AG04450 (cell line): ENCODE measurements around the gene LYL1. TPM values are rescaled to one million over a fixed set of nuclear protein-coding genes. Genes with fewer than 3 reads are reported as not detected.

Experiments used
- CTCF ChIA-PET: fragments of 300-600, 350-600 bp; formaldehyde crosslinking; extraction: SDS; loops from one replicate; lab custom pipeline; 2022; ENCODE audit warnings: antibody characterized with exemption, inconsistent platforms; lab: Charles Lee
- POLR2A ChIA-PET: fragments of 350-600 bp; formaldehyde crosslinking; extraction: SDS; loops from one replicate; lab custom pipeline; 2021; ENCODE audit warnings: antibody characterized with exemption, inconsistent platforms; lab: Yijun Ruan, JAX
- DNase-seq: peaks from one replicate; pipeline ENCODE4 v3.0.0-alpha.2; 2011; ENCODE audit warnings: low read depth, low spot score
- H3K27ac ChIP-seq: one replicate; pipeline ENCODE4 v1.5.1; 2012; ENCODE audit warnings: low read depth, low read length, control low read depth
- H3K27me3 ChIP-seq: one replicate; pipeline ENCODE4 v1.6.0; 2012; ENCODE audit warnings: low read length; ENCODE audit not compliant: control insufficient read depth, insufficient read depth
- H3K4me3 ChIP-seq: 2 replicates; pipeline ENCODE4 v1.5.1; 2011; ENCODE audit warnings: mild to moderate bottlenecking, low read depth, low read length, control low read depth
- H3K9me3 ChIP-seq: 2 replicates; pipeline ENCODE4 v1.5.1; 2012; ENCODE audit warnings: low read length; ENCODE audit not compliant: control insufficient read depth, insufficient read depth
- CTCF ChIP-seq: IDR thresholded peaks from 2 replicates; pipeline ENCODE4 v1.5.1; 2011; ENCODE audit warnings: low read depth, low read length, control low read depth, inconsistent platforms
- polyA plus RNA-seq: library from polyadenylated mRNA; depleted of rRNA; stranded (reverse); fragments of >200 nt; gene quantifications from 2 replicates; pipeline ENCODE4 v1.2.3, GENCODE V29; 2011

Gene LYL1
- polyA plus RNA-seq, 1 experiment, result 0.11 TPM

- Histone ChIP-seq H3K27ac (no peak overlapping the region), H3K27me3 (no peaks in the 10 kb centered on the region), H3K4me3 (no peak overlapping the region), H3K9me3 (no peaks in the 10 kb centered on the region)
- no peak for TF ChIP-seq CTCF
- CTCF ChIA-PET, result interaction anchor here (0.8 kb wide), 1 partner anchor 27 kb away, joined by 3 read pairs; no protein-coding TSS in a partner anchor
- POLR2A ChIA-PET, result no interaction called here
- DNase-seq, result no peak
Measured at GRCh38 chr19:13087295-13087694, 15.4 kb downstream of the LYL1 start.

- Histone ChIP-seq H3K9me3 (no peaks in the 10 kb centered on the region; the same call in 1 of the 2 replicates), H3K27me3 (no peaks in the 10 kb centered on the region), H3K27ac (no peak overlapping the region), H3K4me3 (no peak overlapping the region)
- POLR2A ChIA-PET, result no interaction called here
- TF ChIP-seq CTCF, result no peak
- DNase-seq, result no peak
- CTCF ChIA-PET, result interaction anchor here (0.5 to 1.3 kb wide), 7 partner anchors 8 to 121 kb away, joined by 3 to 5 read pairs (median 4); no protein-coding TSS in a partner anchor
Measured at GRCh38 chr19:13086341-13086740, 16.3 kb downstream of the LYL1 start.

GRCh38 chr19:13085666-13086065, 17.0 kb downstream of the LYL1 start:
- POLR2A ChIA-PET, result no interaction called here
- no peak for DNase-seq
- CTCF ChIA-PET, result interaction anchor here (0.7 to 4.2 kb wide), 7 partner anchors 8 to 120 kb away, joined by 4 to 26 read pairs (median 5); no protein-coding TSS in a partner anchor

GRCh38 chr19:13083627-13084026, 19.0 kb downstream of the LYL1 start:
- Histone ChIP-seq H3K27ac (no peak overlapping the region), H3K27me3 (no peaks in the 10 kb centered on the region), H3K4me3 (no peak overlapping the region), H3K9me3 (no peaks in the 10 kb centered on the region; the same call in 1 of the 2 replicates)
- ChIA-PET CTCF (interaction anchor here (1.3 to 4.2 kb wide), 5 partner anchors 10 to 106 kb away, joined by 4 to 26 read pairs (median 6); no protein-coding TSS in a partner anchor), POLR2A (no interaction called here)
- no peak for TF ChIP-seq CTCF
- DNase-seq, result no peak

More at GRCh38 chr19:13085666-13086065, 17.0 kb downstream of the LYL1 start:
- Histone ChIP-seq H3K9me3 (no peaks in the 10 kb centered on the region; the same call in 1 of the 2 replicates), H3K27me3 (no peaks in the 10 kb centered on the region), H3K27ac (no peak overlapping the region), H3K4me3 (no peak overlapping the region)
- no peak for TF ChIP-seq CTCF

- H3K4me3 ChIP-seq, result no peak overlapping the region
- H3K9me3 ChIP-seq, result no peaks in the 10 kb centered on the region; the same call in 1 of the 2 replicates
- CTCF ChIA-PET, result interaction anchor here (1.3 to 4.2 kb wide), 4 partner anchors 11 to 99 kb away, joined by 4 to 26 read pairs (median 10); no protein-coding TSS in a partner anchor
- TF ChIP-seq CTCF, result no peak
- no peak for DNase-seq
- no peaks in the 10 kb centered on the region for H3K27me3 ChIP-seq
- H3K27ac ChIP-seq, result no peak overlapping the region
- POLR2A ChIA-PET, result interaction anchor here (0.6 kb wide), 1 partner anchor 61 kb away, joined by 5 read pairs; no protein-coding TSS in a partner anchor
Measured at GRCh38 chr19:13083008-13083404, 19.7 kb downstream of the LYL1 start.
